Glutamatergic neuron (in vitro differentiated cells): ENCODE results near the gene RFC1. TPM values are rescaled to one million over a fixed set of nuclear protein-coding genes. Genes with fewer than 3 reads are reported as not detected.
"Not testable (repeated sequence)": the region's sequence is repeated elsewhere in the genome, so short reads cannot be mapped to it uniquely, and the experiment has no call there.

Experiments used
- DNase-seq: peaks from one replicate; pipeline ENCODE4 v3.0.0; 2022
- H3K27ac Mint-ChIP-seq: one replicate; pipeline ENCODE4 v1.8.0; 2020; ENCODE audit warnings: mild to moderate bottlenecking, mixed read lengths, inconsistent platforms; ENCODE audit not compliant: unreplicated experiment
- H3K27me3 Mint-ChIP-seq: one replicate; pipeline ENCODE4 v1.8.0; 2020; ENCODE audit warnings: mild to moderate bottlenecking, moderate library complexity, mixed read lengths, inconsistent platforms; ENCODE audit not compliant: unreplicated experiment
- H3K36me3 Mint-ChIP-seq: one replicate; pipeline ENCODE4 v1.8.0; 2020; ENCODE audit warnings: mild to moderate bottlenecking, mixed read lengths, inconsistent platforms; ENCODE audit not compliant: unreplicated experiment
- H3K4me1 Mint-ChIP-seq: one replicate; pipeline ENCODE4 v1.8.0; 2020; ENCODE audit warnings: mild to moderate bottlenecking, low read depth, mixed read lengths, inconsistent platforms; ENCODE audit not compliant: unreplicated experiment
- H3K4me3 Mint-ChIP-seq: one replicate; pipeline ENCODE4 v1.8.0; 2020; ENCODE audit warnings: mild to moderate bottlenecking, mixed read lengths, inconsistent platforms; ENCODE audit not compliant: unreplicated experiment
- H3K9me3 Mint-ChIP-seq: one replicate; pipeline ENCODE4 v1.8.0; 2020; ENCODE audit warnings: mild to moderate bottlenecking, moderate library complexity, mixed read lengths, inconsistent platforms; ENCODE audit not compliant: unreplicated experiment
- CTCF ChIP-seq: fragments of 200-600 bp; sonication (generic); IDR thresholded peaks from one replicate; pipeline ENCODE4 v1.5.0; 2021; ENCODE audit not compliant: partially characterized antibody, unreplicated experiment
- total RNA-seq: library from RNA; stranded (reverse); fragmentation: NEBNext Ultra II Directional; extraction: Animal tissue kit (Norgen Biotek cat#: 25700); gene quantifications from one replicate; pipeline ENCODE4 v1.2.1, GENCODE V29; 2021; ENCODE audit not compliant: unreplicated experiment

RFC1 gene
- total RNA-seq, 1 donor from 2014 or later, result 27.7 TPM

- Mint-ChIP-seq H3K27me3 (no peaks in the 10 kb centered on the region), H3K36me3 (no peaks in the 10 kb centered on the region), H3K4me3 (no peak overlapping the region), H3K9me3 (no peaks in the 10 kb centered on the region), H3K27ac (no peak overlapping the region), H3K4me1 (no peaks in the 10 kb centered on the region)
- no peak for DNase-seq
- TF ChIP-seq CTCF, result no peak
These were observed 18.4 kb upstream of the RFC1 start for GRCh38 chr4:39384563-39384962.

- Mint-ChIP-seq H3K27ac (no peak overlapping the region), H3K4me1 (no peaks in the 10 kb centered on the region), H3K4me3 (no peak overlapping the region), H3K36me3 (no peaks in the 10 kb centered on the region), H3K27me3 (no peaks in the 10 kb centered on the region), H3K9me3 (no peaks in the 10 kb centered on the region)
- DNase-seq, result no peak
- no peak for TF ChIP-seq CTCF
These were observed 17.5 kb upstream of the RFC1 start for GRCh38 chr4:39383690-39384089.

- peaks cover 5% of the 10 kb centered on the region for H3K27me3 Mint-ChIP-seq
These were observed 9.3 kb upstream of the RFC1 start for GRCh38 chr4:39375478-39375877.

GRCh38 chr4:39371209-39371608, 5.0 kb upstream of the RFC1 start:
- H3K27me3 Mint-ChIP-seq, H3K4me1 Mint-ChIP-seq, DNase-seq, H3K27ac Mint-ChIP-seq, H3K4me3 Mint-ChIP-seq, H3K9me3 Mint-ChIP-seq: not testable (repeated sequence)
- H3K36me3 Mint-ChIP-seq, result peaks cover 12% of the 10 kb centered on the region

More at GRCh38 chr4:39375478-39375877, 9.3 kb upstream of the RFC1 start:
- H3K4me3 Mint-ChIP-seq, result no peak overlapping the region
- no peak for TF ChIP-seq CTCF
- DNase-seq, result no peak
- H3K36me3 Mint-ChIP-seq, result peaks cover 8% of the 10 kb centered on the region
- peaks cover 6% of the 10 kb centered on the region for H3K9me3 Mint-ChIP-seq
- H3K4me1 Mint-ChIP-seq, result no peaks in the 10 kb centered on the region
- no peak overlapping the region for H3K27ac Mint-ChIP-seq

GRCh38 chr4:39369301-39369700, 3.1 kb upstream of the RFC1 start:
- TF ChIP-seq CTCF, result no peak
- Mint-ChIP-seq H3K4me1 (peaks cover 5% of the 10 kb centered on the region), H3K9me3 (peaks cover 9% of the 10 kb centered on the region), H3K27ac (no peak overlapping the region), H3K4me3 (no peak overlapping the region), H3K36me3 (peaks cover 12% of the 10 kb centered on the region), H3K27me3 (peaks cover 5% of the 10 kb centered on the region)
- DNase-seq, result no peak

- Mint-ChIP-seq H3K9me3 (peaks cover 8% of the 10 kb centered on the region), H3K27ac (no peak overlapping the region), H3K4me1 (peaks cover 5% of the 10 kb centered on the region), H3K4me3 (peak overlapping the region; percentile 52), H3K27me3 (peaks cover 5% of the 10 kb centered on the region), H3K36me3 (peaks cover 11% of the 10 kb centered on the region)
- DNase-seq, result no peak
- no peak for TF ChIP-seq CTCF
These were observed 1.0 kb upstream of the RFC1 start for GRCh38 chr4:39367166-39367565.
